B cell (primary cell): ENCODE measurements around the gene NLRP9.

Experiments
- CTCF ChIP-seq: fragments of 200-600 bp; IDR thresholded peaks from one replicate; pipeline ENCODE4 v1.8.0; 2022; ENCODE audit warnings: antibody characterized with exemption, mild to moderate bottlenecking
- EZH2 ChIP-seq: IDR thresholded peaks from 2 replicates; pipeline ENCODE4 v1.6.1; 2012; ENCODE audit warnings: borderline replicate concordance, low read depth, mild to moderate bottlenecking, moderate library complexity, low read length; ENCODE audit not compliant: insufficient read depth, poor library complexity, severe bottlenecking

GRCh38 chr19:55658846-55659459 lies 79.2 kb downstream of the NLRP9 start:
- TF ChIP-seq EZH2, result no peak
- no peak for TF ChIP-seq CTCF
